Germinal center (tissue), 1 donor: ENCODE measurements around the gene ENTPD3.

Experiments used
- DNase-seq: peaks from one replicate; pipeline ENCODE4 v3.0.0; 2012; ENCODE audit warnings: mixed read lengths, low spot score

ENTPD3 gene

GRCh38 chr3:40404591-40405198 lies 17.7 kb downstream of the ENTPD3 start:
- DNase-seq = no peak

GRCh38 chr3:40407007-40407406 lies 20.0 kb downstream of the ENTPD3 start:
- no peak for DNase-seq

- DNase-seq = no peak
These were observed 20.6 kb downstream of the ENTPD3 start for GRCh38 chr3:40407611-40408010.

- no peak for DNase-seq
These were observed 27.3 kb downstream of the ENTPD3 start for GRCh38 chr3:40414270-40414669.

- no peak for DNase-seq
These were observed 31.0 kb downstream of the ENTPD3 start for GRCh38 chr3:40417845-40418543.

GRCh38 chr3:40422861-40423260 lies 35.9 kb downstream of the ENTPD3 start:
- DNase-seq = no peak

- DNase-seq = no peak
These were observed 40.2 kb downstream of the ENTPD3 start for GRCh38 chr3:40427045-40427669.

GRCh38 chr3:40432793-40433192 lies 45.8 kb downstream of the ENTPD3 start:
- no peak for DNase-seq

GRCh38 chr3:40437889-40438288 lies 50.9 kb downstream of the ENTPD3 start:
- DNase-seq = no peak

GRCh38 chr3:40445062-40445461 lies 58.1 kb downstream of the ENTPD3 start:
- DNase-seq = no peak

- DNase-seq = no peak
These were observed 58.9 kb downstream of the ENTPD3 start for GRCh38 chr3:40445880-40446279.

GRCh38 chr3:40450438-40450837 lies 63.5 kb downstream of the ENTPD3 start:
- no peak for DNase-seq

GRCh38 chr3:40451551-40451950 lies 64.6 kb downstream of the ENTPD3 start:
- DNase-seq = no peak

- DNase-seq = no peak
These were observed 65.1 kb downstream of the ENTPD3 start for GRCh38 chr3:40452057-40452456.

- DNase-seq = no peak
These were observed 65.5 kb downstream of the ENTPD3 start for GRCh38 chr3:40452562-40452875.

- DNase-seq = peak; percentile 97
These were observed 66.1 kb downstream of the ENTPD3 start for GRCh38 chr3:40452876-40453730.

GRCh38 chr3:40453933-40454332 lies 66.9 kb downstream of the ENTPD3 start:
- DNase-seq = no peak

GRCh38 chr3:40455328-40455727 lies 68.3 kb downstream of the ENTPD3 start:
- no peak for DNase-seq

GRCh38 chr3:40456279-40456939 lies 69.4 kb downstream of the ENTPD3 start:
- no peak for DNase-seq

GRCh38 chr3:40456940-40457823 lies 70.2 kb downstream of the ENTPD3 start, which contains the start of gene RPL14:
Gene RPL14 (plus strand): TSS chr3:40457339. CDS start chr3:40457472, 133 bp downstream.
- DNase-seq = peak; percentile 94

- no peak for DNase-seq
These were observed 71.5 kb downstream of the ENTPD3 start for GRCh38 chr3:40458473-40458872.
